PC-9 (cell line): ENCODE results near the gene BOD1.

ENCODE experiments used
- CTCF ChIP-seq: fragments of 200-600 bp; sonication (generic); conservative IDR thresholded peaks from 2 replicates; pipeline ENCODE4 v1.6.1; 2017; ENCODE audit warnings: mixed run types, antibody characterized with exemption, mild to moderate bottlenecking, moderate library complexity
- EZH2 ChIP-seq: fragments of 200-600 bp; sonication (generic); IDR thresholded peaks from 2 replicates; pipeline ENCODE4 v1.8.0; 2017; ENCODE audit warnings: antibody characterized with exemption, low read depth

DNA sequence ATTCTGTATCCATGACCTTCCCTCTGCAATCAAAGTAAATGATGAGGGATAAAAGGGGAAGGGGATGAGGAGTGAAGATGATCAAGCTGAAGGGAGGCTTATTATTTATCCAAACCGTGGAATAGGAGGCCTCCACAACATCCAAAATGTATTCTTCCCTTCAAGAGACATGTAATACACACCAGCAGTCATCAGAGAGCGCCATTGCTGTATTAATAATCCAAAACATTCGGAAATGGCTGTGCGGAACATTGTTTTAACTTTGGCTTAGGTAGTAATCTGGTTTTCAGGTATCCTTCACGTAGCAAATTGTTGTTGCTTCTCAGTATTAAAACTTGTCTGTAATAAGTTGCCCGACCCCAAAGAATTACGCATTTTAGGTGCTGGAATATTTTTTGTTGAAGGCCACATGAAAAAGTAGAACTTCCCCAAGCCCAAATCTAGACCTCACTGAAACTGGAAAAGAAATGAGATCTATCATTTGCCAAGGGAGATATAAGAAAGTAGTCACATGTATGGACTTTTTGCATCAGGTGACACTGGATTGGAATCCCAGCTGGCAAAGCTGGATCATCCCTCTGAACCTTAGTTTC, 2.6 kb upstream of the BOD1 start:
- TF ChIP-seq CTCF (peak; percentile 83), EZH2 (no peak)
